CD4-positive, alpha-beta T cell treated with Interleukin-15 for 1 hour (primary cell): ENCODE measurements around the gene BEND3.
"Not testable (repeated sequence)": the region's sequence is repeated elsewhere in the genome, so short reads cannot be mapped to it uniquely, and the experiment has no call there.

ENCODE experiments used
- DNase-seq: peaks from one replicate; pipeline ENCODE4 v3.0.0-alpha.2; 2020

Gene BEND3

GRCh38 chr6:107120404-107120803 is 5.1 kb upstream of the BEND3 start:
- no peak for DNase-seq

- no peak for DNase-seq
These were observed 3.7 kb upstream of the BEND3 start for GRCh38 chr6:107118976-107119375.

DNA sequence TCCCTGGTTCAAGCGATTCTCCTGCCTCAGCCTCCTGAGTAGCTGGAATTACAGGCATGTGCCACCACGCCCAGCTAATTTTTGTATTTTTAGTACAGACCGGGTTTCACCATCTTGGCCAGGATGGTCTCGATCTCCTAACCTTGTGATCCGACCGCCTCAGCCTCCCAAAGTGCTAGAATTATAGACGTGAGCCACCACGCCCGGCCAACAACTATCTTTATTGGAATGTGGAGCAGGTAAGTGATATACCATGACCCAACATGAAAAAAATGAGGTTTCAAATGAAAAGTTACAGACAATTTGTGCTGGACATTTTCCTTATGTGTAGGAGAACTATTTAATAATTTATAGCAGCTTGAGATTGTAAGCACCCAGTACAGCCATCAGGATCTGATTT is 3.2 kb upstream of the BEND3 start:
- DNase-seq, result not testable (repeated sequence)

- DNase-seq, result no peak
These were observed 1.6 kb upstream of the BEND3 start for GRCh38 chr6:107116931-107117330.

DNA sequence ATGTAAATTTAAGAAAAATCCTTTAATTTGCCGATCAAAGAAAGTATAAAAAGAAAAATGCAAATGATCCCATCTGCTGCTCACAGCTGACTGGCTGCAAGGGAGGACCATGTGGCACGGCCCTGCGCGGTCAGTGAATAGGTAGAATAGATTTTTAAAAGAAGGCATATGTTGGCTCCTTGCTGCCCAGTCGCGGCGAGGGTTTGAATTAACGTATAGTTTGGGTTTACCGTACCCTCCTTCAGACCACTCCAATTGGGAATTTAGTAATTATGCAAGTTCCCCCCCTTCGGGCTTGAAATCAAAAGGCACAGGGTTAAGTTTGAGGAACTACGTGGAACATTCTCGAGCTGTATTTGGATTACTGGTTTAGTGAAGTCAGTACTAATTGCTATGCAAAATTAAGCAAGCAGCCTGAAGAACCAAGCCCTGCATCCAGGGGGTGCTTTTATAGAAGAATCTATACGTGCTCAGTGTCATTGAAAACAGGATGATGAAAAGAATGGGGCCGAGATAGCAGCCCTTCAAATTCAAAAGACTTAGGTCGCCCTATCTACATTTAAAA is 1.1 kb upstream of the BEND3 start:
- no peak for DNase-seq

DNA sequence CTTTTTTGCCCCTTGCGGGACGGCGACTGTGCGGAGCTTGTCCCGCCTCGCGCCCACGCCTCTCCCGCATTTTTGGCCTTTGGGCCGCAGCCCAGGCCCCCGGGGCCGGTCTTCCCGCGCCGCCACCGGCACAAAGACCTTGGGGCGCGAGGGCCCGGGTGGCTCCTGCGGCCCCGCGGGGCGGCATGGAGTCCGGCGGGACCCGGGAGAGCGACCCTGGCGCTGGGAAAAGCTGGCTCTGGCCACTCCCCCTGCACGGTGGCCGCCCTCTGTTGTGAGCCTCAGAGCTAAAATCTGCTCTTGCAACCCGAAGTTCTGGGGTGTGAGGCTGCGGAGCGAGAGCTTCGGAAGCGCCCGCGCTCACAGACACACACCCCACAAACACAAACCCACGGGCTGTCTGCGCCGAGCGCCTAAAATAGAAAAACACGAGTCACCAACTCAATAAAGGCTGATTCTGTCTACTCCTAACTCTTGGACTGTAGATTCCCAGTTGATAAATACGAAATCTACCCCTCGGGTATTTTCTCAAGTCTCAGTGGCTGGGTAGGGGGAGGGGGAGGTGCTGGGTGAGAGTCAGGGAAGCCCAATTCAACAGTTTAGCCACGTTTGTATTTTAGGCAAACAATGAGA is 496 bp upstream of the BEND3 start:
- DNase-seq, result no peak

DNA sequence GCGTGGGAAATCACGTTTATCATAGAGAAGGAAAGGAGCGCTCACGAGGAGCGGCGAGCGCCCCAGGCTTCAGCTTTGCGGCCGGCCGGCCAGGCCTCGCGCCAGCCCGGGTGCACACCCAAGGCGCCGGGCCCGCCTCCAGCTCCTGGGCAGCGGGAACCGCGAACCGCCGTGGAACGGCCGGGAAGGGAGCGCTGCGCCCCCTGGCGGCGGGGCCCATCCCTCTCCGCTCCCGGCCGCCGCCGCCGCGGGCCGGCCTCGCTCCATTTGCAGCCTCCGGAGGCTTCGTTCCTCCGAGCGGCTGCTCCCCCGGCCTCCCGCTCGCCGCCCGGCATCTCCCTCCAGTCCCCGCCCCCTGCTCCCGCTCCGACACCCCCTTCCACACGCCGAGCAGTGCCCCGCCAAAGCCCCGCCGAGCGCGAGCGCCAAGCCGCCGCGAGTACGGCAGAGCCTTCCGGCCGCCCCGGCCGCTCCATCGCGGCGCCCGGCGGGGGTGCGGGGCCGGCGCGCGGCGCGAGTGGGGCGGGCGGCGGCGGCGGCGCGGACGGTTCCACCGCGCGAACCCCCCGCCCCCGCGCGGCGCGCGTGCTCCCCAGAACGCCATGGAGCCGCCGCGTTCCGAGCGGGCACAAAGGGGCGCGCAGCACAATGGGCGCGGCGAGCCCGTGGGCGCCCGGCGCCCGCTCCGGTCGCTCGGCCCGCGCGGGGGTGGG is 946 bp downstream of the BEND3 start:
- peak; percentile 66 for DNase-seq

GRCh38 chr6:107110200-107110599 is 5.1 kb downstream of the BEND3 start:
- DNase-seq, result no peak

DNA sequence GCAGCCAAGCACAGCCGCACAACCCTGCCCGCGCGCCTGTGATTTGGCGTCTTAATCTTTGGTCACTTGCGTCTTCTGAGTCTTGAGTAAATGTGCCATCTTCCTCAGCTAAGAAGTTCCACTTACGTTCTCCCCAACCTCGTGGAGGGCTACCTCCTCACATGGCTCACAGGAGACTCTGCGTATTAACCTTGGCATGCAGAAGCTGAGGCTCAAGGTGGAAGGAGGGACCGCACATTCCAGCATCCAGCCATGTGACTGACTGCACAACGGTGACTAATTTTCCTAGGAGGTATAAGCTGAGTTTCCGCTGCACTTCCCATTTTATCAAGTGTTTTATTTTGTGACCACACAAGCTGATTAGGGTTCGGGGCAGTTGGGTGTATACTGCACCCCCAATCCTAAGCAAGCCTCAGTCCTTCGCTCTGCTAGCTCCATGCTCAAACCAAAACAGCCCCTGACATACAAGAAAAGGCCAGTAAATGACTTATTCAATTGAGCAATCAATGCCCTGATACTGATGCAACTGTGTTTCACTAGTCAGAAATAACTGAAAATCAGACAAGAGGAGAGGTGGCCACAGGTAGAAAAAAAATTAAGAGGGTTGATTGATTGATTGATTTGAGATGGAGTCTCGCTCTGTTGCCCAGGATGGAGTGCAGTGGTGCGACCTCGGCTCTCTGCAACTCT is 7.0 kb downstream of the BEND3 start:
- no peak for DNase-seq

GRCh38 chr6:107107791-107108190 is 7.5 kb downstream of the BEND3 start:
- DNase-seq, result no peak

GRCh38 chr6:107106165-107106564 is 9.2 kb downstream of the BEND3 start:
- no peak for DNase-seq

DNA sequence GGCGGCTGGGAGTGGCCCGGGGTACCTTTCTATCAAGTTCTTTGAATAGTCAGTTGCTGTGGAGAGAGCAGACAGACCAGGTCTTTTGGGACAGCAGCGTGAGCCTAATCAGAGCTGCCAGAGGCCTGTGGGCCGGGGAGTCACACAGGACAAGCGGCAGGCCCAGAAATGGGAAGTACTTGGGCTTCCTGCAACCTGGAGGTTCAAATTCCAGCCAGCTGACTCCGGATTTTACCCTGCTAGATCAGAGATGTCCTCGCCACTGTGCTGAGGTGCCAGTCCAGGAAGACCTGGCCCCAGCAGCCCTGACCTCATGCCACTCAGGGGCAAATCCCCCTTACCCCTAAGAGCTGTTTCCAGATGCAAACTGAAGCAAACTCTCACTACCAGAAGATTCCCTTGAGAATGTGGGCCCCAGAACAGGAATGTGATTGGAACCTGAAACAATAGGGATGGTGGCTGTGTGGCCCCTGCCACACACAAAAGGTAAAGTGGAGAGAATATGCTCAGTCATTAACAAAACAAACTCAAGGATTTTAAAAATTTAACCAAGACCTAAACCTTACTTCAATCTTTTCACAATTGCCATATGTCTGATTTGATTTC is 9.7 kb downstream of the BEND3 start:
- DNase-seq, result no peak

DNA sequence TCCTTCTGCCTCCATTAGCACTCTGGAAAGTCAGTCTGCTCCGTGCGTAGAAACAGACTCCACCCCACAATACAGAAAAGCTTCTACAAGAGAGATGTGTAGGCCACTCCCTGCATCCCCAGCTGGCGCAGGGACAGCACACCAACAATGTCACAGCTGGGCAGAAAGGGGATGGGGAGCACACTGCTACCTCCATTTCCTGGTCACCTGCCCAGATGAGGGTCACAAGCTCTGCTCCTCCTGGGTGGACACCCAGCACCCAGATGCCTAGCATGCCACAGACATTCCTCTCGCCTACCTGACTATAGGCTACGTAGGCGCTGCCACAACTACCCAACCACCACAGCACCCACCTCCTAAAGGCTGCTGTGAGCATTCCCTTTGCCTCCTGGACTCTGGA is 12.2 kb downstream of the BEND3 start:
- DNase-seq, result no peak

GRCh38 chr6:107102414-107102805 is 12.9 kb downstream of the BEND3 start:
- no peak for DNase-seq

GRCh38 chr6:107101686-107102413 is 13.5 kb downstream of the BEND3 start:
- no peak for DNase-seq

- DNase-seq, result no peak
These were observed 14.1 kb downstream of the BEND3 start for GRCh38 chr6:107101211-107101610.

- no peak for DNase-seq
These were observed 16.6 kb downstream of the BEND3 start for GRCh38 chr6:107098436-107099307.

DNA sequence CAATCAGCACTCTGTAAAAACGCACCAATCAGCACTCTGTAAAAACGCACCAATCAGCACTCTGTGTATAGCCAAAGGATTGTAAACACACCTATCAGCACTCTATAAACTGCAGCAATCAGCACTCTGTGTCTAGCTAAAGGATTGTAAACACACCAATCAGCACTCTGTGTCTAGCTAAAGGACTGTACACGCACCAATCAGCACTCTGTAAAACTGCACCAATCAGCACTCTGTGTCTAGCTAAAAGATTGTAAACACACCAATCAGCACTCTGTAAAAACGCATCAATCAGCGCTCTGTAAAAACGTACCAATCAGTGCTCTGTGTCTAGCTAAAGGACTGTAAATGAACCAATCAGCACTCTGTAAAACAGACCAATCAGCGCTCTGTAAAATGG is 30.9 kb downstream of the BEND3 start:
- DNase-seq, result not testable (repeated sequence)

- DNase-seq, result no peak
These were observed 31.4 kb downstream of the BEND3 start for GRCh38 chr6:107083921-107084320.

DNA sequence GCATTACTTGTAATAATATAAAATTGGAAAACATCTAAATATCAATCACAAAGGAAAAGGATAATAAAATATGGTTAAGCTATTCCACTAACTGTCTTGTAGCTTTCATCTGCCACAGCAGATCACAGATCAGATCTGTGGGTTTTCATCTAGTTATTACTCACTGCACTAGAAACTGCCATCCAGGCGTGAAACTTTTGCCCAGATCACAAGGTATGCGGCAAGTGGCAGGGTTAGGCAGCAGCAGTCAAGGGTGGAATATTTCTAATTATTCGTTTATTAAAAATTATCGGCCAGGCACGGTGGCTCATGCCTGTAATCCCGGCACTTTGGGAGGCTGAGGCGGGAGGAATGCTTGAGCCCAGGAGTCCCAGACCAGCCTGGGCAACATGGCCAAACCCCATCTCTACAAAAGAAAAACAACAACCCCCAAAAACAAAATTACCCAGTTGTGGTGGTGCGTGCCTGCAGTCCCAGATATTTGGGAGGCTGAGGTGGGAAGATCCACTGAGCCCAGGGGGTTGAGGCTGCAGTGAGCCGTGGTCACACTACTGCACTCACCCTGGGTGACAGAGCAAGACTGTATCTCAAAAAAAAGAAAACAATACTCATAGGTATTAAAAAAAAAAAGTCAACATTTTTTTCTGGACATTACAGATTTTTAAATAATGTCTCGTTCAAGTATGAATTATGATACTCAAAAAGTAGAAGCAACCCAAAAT is 32.1 kb downstream of the BEND3 start:
- no peak for DNase-seq

DNA sequence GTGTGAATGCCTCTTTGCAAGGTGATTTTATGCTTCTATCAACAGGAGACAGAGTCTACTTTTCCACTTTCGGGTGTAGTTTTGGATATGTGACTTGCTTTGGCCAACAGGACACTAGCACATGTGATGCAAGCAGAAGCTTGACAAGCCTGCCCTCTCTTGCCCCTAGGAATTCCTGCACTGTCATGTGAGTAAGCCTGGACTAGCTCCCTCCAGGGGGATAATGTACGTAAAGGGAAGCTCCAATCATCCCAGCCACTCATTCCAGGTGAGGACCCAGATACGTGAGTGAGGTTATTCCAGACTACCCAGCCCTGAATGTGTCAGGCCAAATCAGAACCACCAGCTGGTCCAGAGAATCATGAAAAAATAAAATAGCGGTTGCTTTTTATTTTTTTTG is 33.3 kb downstream of the BEND3 start:
- DNase-seq, result no peak
